HEK293 (cell line): ENCODE results near the gene KANSL1L.

Experiments
- CTCF ChIP-seq: fragments of 450-650 bp; formaldehyde crosslinking; IDR thresholded peaks from 2 replicates; pipeline ENCODE4 v1.5.1; 2016; ENCODE audit warnings: missing biosample characterization, missing genetic modification characterization
- KLF16 ChIP-seq: fragments of 450-650 bp; formaldehyde crosslinking; IDR thresholded peaks from 2 replicates; pipeline ENCODE4 v1.5.1; 2017; ENCODE audit warnings: missing biosample characterization, missing genetic modification characterization
- MYNN ChIP-seq: fragments of 450-650 bp; formaldehyde crosslinking; IDR thresholded peaks from 2 replicates; pipeline ENCODE4 v1.5.1; 2016; ENCODE audit warnings: missing biosample characterization, missing genetic modification characterization, borderline replicate concordance
- PBX3 ChIP-seq: sonication (generic); formaldehyde crosslinking; IDR thresholded peaks from 2 replicates; pipeline ENCODE4 v1.8.1; 2022; ENCODE audit warnings: mild to moderate bottlenecking, moderate library complexity, missing genetic modification reagents
- SETDB1 ChIP-seq: IDR thresholded peaks from one replicate; pipeline ENCODE4 v1.6.1; 2017; ENCODE audit warnings: mild to moderate bottlenecking, low read length, moderate library complexity, mixed read lengths; ENCODE audit not compliant: insufficient read length
- ZNF140 ChIP-seq: fragments of 450-650 bp; formaldehyde crosslinking; IDR thresholded peaks from 2 replicates; pipeline ENCODE4 v1.5.1; 2016; ENCODE audit warnings: missing biosample characterization, missing genetic modification characterization
- ZNF184 ChIP-seq: fragments of 450-650 bp; IDR thresholded peaks from 2 replicates; pipeline ENCODE4 v1.5.1; 2018; ENCODE audit warnings: missing biosample characterization, mild to moderate bottlenecking, missing genetic modification characterization
- ZNF214 ChIP-seq: fragments of 450-650 bp; formaldehyde crosslinking; IDR thresholded peaks from 2 replicates; pipeline ENCODE4 v1.5.1; 2017; ENCODE audit warnings: missing biosample characterization, mild to moderate bottlenecking, missing genetic modification characterization, borderline replicate concordance
- ZNF221 ChIP-seq: fragments of 450-650 bp; formaldehyde crosslinking; IDR thresholded peaks from 2 replicates; pipeline ENCODE4 v1.5.1; 2017; ENCODE audit warnings: missing biosample characterization, missing genetic modification characterization, borderline replicate concordance
- ZNF362 ChIP-seq: fragments of 450-650 bp; formaldehyde crosslinking; IDR thresholded peaks from 2 replicates; pipeline ENCODE4 v1.5.1; 2016; ENCODE audit warnings: missing biosample characterization, missing genetic modification characterization
- ZNF623 ChIP-seq: fragments of 450-650 bp; formaldehyde crosslinking; IDR thresholded peaks from 2 replicates; pipeline ENCODE4 v1.5.1; 2016; ENCODE audit warnings: missing biosample characterization, missing genetic modification characterization
- ZNF624 ChIP-seq: fragments of 450-650 bp; formaldehyde crosslinking; IDR thresholded peaks from 2 replicates; pipeline ENCODE4 v1.5.1; 2017; ENCODE audit warnings: missing biosample characterization, missing genetic modification characterization
- ZNF670 ChIP-seq: fragments of 450-650 bp; formaldehyde crosslinking; IDR thresholded peaks from 2 replicates; pipeline ENCODE4 v1.5.1; 2016; ENCODE audit warnings: missing biosample characterization, missing genetic modification characterization, low read depth
- ZSCAN23 ChIP-seq: fragments of 450-650 bp; formaldehyde crosslinking; IDR thresholded peaks from 2 replicates; pipeline ENCODE4 v1.5.1; 2016; ENCODE audit warnings: missing biosample characterization, missing genetic modification characterization

- TF ChIP-seq PBX3 (CRISPR knock-in tag) (no peak), CTCF (tag by site-specific recombination) (no peak), ZNF670 (tag by site-specific recombination) (no peak), SETDB1 (no peak), ZNF362 (no peak), ZNF214 (tag by site-specific recombination) (no peak), MYNN (tag by site-specific recombination) (no peak), ZNF221 (tag by site-specific recombination) (no peak), ZNF623 (tag by site-specific recombination) (no peak), ZSCAN23 (tag by site-specific recombination) (no peak), ZNF624 (tag by site-specific recombination) (no peak), ZNF140 (tag by site-specific recombination) (no peak), KLF16 (tag by site-specific recombination) (no peak), ZNF184 (tag by site-specific recombination) (no peak)
Measured at GRCh38 chr2:209985874-209986273, 185.3 kb downstream of the KANSL1L start.
